GM19372 (cell line): Measurements from ENCODE around the gene CTR9.

Experiments
- ATAC-seq: cut with Tn5 transposase; IDR thresholded peaks from one replicate; pipeline ENCODE4 v1.9.1; 2021; ENCODE audit warnings: mild to moderate bottlenecking, low read depth, moderate library complexity; ENCODE audit not compliant: unreplicated experiment

The CTR9 gene

GRCh38 chr11:10742460-10743208 is 8.4 kb upstream of the CTR9 start:
- ATAC-seq, result no peak

GRCh38 chr11:10743354-10744000 is 7.6 kb upstream of the CTR9 start:
- ATAC-seq, result no peak

GRCh38 chr11:10744206-10744605 is 6.8 kb upstream of the CTR9 start:
- no peak for ATAC-seq

GRCh38 chr11:10746871-10747270 is 4.2 kb upstream of the CTR9 start:
- ATAC-seq, result no peak

GRCh38 chr11:10747733-10748132 is 3.3 kb upstream of the CTR9 start:
- no peak for ATAC-seq

- ATAC-seq, result no peak
Measured at GRCh38 chr11:10749476-10749875, 1.6 kb upstream of the CTR9 start.

GRCh38 chr11:10751581-10751940 is 515 bp downstream of the CTR9 start:
- peak; percentile 20 for ATAC-seq

GRCh38 chr11:10752061-10752460 is 1.0 kb downstream of the CTR9 start:
- ATAC-seq, result no peak

GRCh38 chr11:10752486-10752885 is 1.4 kb downstream of the CTR9 start:
- no peak for ATAC-seq

- no peak for ATAC-seq
Measured at GRCh38 chr11:10758957-10759356, 7.9 kb downstream of the CTR9 start.

GRCh38 chr11:10761085-10761698 is 10.1 kb downstream of the CTR9 start:
- ATAC-seq, result no peak

- ATAC-seq, result peak; percentile 72
Measured at GRCh38 chr11:10762185-10762584, 11.1 kb downstream of the CTR9 start.

GRCh38 chr11:10762913-10763421 is 11.9 kb downstream of the CTR9 start:
- ATAC-seq, result peak; percentile 54

- ATAC-seq, result no peak
Measured at GRCh38 chr11:10763766-10764165, 12.7 kb downstream of the CTR9 start.

GRCh38 chr11:10764412-10764811 is 13.4 kb downstream of the CTR9 start:
- no peak for ATAC-seq

GRCh38 chr11:10770626-10771254 is 19.7 kb downstream of the CTR9 start:
- no peak for ATAC-seq

GRCh38 chr11:10771457-10771856 is 20.4 kb downstream of the CTR9 start:
- ATAC-seq, result no peak

- no peak for ATAC-seq
Measured at GRCh38 chr11:10774811-10775210, 23.8 kb downstream of the CTR9 start.

GRCh38 chr11:10777393-10777793 is 26.3 kb downstream of the CTR9 start:
- no peak for ATAC-seq

GRCh38 chr11:10777806-10778205 is 26.8 kb downstream of the CTR9 start:
- no peak for ATAC-seq
